SK-N-MC (cell line): ENCODE data around the gene ZSCAN23.

ENCODE experiments used
- DNase-seq: peaks from one replicate; pipeline ENCODE4 v3.0.0-alpha.2; 2011; ENCODE audit warnings: low read depth, low spot score
- H3K27ac ChIP-seq: fragments of 200-600 bp; sonication (generic); 2 replicates; pipeline ENCODE4 v1.5.1; 2016; ENCODE audit warnings: mixed run types
- H3K36me3 ChIP-seq: fragments of 200-600 bp; sonication (generic); 2 replicates; pipeline ENCODE4 v1.6.1; 2017; ENCODE audit warnings: antibody characterized with exemption, low read length, mixed read lengths; ENCODE audit not compliant: insufficient read depth
- H3K4me3 ChIP-seq: fragments of 200-600 bp; sonication (generic); 2 replicates; pipeline ENCODE4 v1.5.1; 2016
- H3K9ac ChIP-seq: fragments of 200-600 bp; sonication (generic); 2 replicates; pipeline ENCODE4 v1.8.0; 2017; ENCODE audit warnings: mixed run types, mixed read lengths; ENCODE audit not compliant: insufficient read length
- H3K9me3 ChIP-seq: fragments of 200-600 bp; sonication (generic); 2 replicates; pipeline ENCODE4 v1.6.1; 2017; ENCODE audit warnings: low read depth, mild to moderate bottlenecking, antibody characterized with exemption, low read length, moderate library complexity, mixed read lengths
- EZH2 ChIP-seq: fragments of 200-600 bp; sonication (generic); IDR thresholded peaks from one replicate; pipeline ENCODE4 v1.6.1; 2017; ENCODE audit warnings: antibody characterized with exemption
- FOXP2 ChIP-seq: optimal IDR thresholded peaks from 2 replicates; pipeline ENCODE3; 2011; ENCODE audit warnings: mild to moderate bottlenecking, moderate library complexity; ENCODE audit not compliant: insufficient read depth; ENCODE audit errors: extremely low read length, control extremely low read depth
- POLR2AphosphoS5 ChIP-seq: IDR thresholded peaks from 2 replicates; pipeline ENCODE4 v1.6.1; 2012; ENCODE audit warnings: mild to moderate bottlenecking, low read depth, low read length, borderline replicate concordance

The ZSCAN23 gene

GRCh38 chr6:28443112-28443773, at the start of gene ZSCAN23:
Gene ZSCAN23 (minus strand): TSS chr6:28443491. CDS start chr6:28436266, 7,225 bp downstream.
- Histone ChIP-seq H3K4me3 (peak within 1 kb of the TSS; percentile 89), H3K27ac (0 out of 2 replicates have a peak within 1 kb of the TSS, but pooled peaks have one; percentile 45), H3K9ac (peak within 1 kb of the TSS; percentile 89), H3K36me3 (no peaks in the 10 kb centered on the region), H3K9me3 (no peaks in the 10 kb centered on the region)
- DNase-seq, result peak; percentile 42
- TF ChIP-seq POLR2AphosphoS5, result peak; percentile 98
- no peak for TF ChIP-seq FOXP2

GRCh38 chr6:28491984-28492317, 48.7 kb upstream of the ZSCAN23 start:
- H3K27ac ChIP-seq, result no peak overlapping the region
- no peak for DNase-seq
- no peak overlapping the region for H3K9ac ChIP-seq
- TF ChIP-seq EZH2 (no peak), POLR2AphosphoS5 (no peak), FOXP2 (no peak)
- H3K9me3 ChIP-seq, result no peaks in the 10 kb centered on the region
- H3K36me3 ChIP-seq, result no peaks in the 10 kb centered on the region
- H3K4me3 ChIP-seq, result no peak overlapping the region

- Histone ChIP-seq H3K27ac (peak overlapping the region; percentile 95), H3K4me3 (peak overlapping the region; percentile 90)
Measured at GRCh38 chr6:28490205-28490890, 47.1 kb upstream of the ZSCAN23 start.

GRCh38 chr6:28489366-28490204, 46.3 kb upstream of the ZSCAN23 start:
- Histone ChIP-seq H3K27ac (peak overlapping the region; percentile 95), H3K36me3 (no peaks in the 10 kb centered on the region), H3K9ac (peak overlapping the region; percentile 87), H3K4me3 (peak overlapping the region; percentile 90), H3K9me3 (no peaks in the 10 kb centered on the region)
- TF ChIP-seq FOXP2, result no peak
- peak; percentile 72 for TF ChIP-seq POLR2AphosphoS5
- peak; percentile 48 for DNase-seq

More at GRCh38 chr6:28490205-28490890, 47.1 kb upstream of the ZSCAN23 start:
- H3K9ac ChIP-seq, result peak overlapping the region; percentile 87
- H3K36me3 ChIP-seq, result no peaks in the 10 kb centered on the region
- no peak for DNase-seq
- no peaks in the 10 kb centered on the region for H3K9me3 ChIP-seq
- no peak for TF ChIP-seq POLR2AphosphoS5
- TF ChIP-seq EZH2, result no peak
- TF ChIP-seq FOXP2, result no peak

- peak overlapping the region; percentile 90 for H3K4me3 ChIP-seq
- peak overlapping the region; percentile 95 for H3K27ac ChIP-seq
Measured at GRCh38 chr6:28488916-28489365, 45.6 kb upstream of the ZSCAN23 start.

GRCh38 chr6:28486988-28487742, 43.9 kb upstream of the ZSCAN23 start:
- TF ChIP-seq EZH2, result no peak
- no peak for TF ChIP-seq POLR2AphosphoS5
- no peak for TF ChIP-seq FOXP2
- no peaks in the 10 kb centered on the region for H3K36me3 ChIP-seq
- no peak overlapping the region for H3K27ac ChIP-seq
- no peak overlapping the region for H3K4me3 ChIP-seq
- no peak for DNase-seq
- no peak overlapping the region for H3K9ac ChIP-seq
- no peaks in the 10 kb centered on the region for H3K9me3 ChIP-seq

More at GRCh38 chr6:28488916-28489365, 45.6 kb upstream of the ZSCAN23 start:
- TF ChIP-seq EZH2, result no peak
- no peak for TF ChIP-seq FOXP2
- TF ChIP-seq POLR2AphosphoS5, result no peak; the same call in 1 of the 2 replicates
- Histone ChIP-seq H3K36me3 (no peaks in the 10 kb centered on the region), H3K9me3 (no peaks in the 10 kb centered on the region), H3K9ac (peak overlapping the region; percentile 87)
- peak; percentile 72 for DNase-seq

GRCh38 chr6:28486533-28486932, 43.2 kb upstream of the ZSCAN23 start:
- DNase-seq, result no peak
- H3K27ac ChIP-seq, result no peak overlapping the region
- no peak for TF ChIP-seq FOXP2
- no peak for TF ChIP-seq POLR2AphosphoS5
- TF ChIP-seq EZH2, result no peak
- no peak overlapping the region for H3K9ac ChIP-seq
- H3K36me3 ChIP-seq, result no peaks in the 10 kb centered on the region
- no peak overlapping the region for H3K4me3 ChIP-seq
- H3K9me3 ChIP-seq, result no peaks in the 10 kb centered on the region

- Histone ChIP-seq H3K9ac (no peak overlapping the region), H3K27ac (no peak overlapping the region), H3K4me3 (no peak overlapping the region), H3K36me3 (no peaks in the 10 kb centered on the region), H3K9me3 (no peaks in the 10 kb centered on the region)
- no peak for DNase-seq
- TF ChIP-seq EZH2 (no peak), POLR2AphosphoS5 (no peak), FOXP2 (no peak)
Measured at GRCh38 chr6:28485482-28485881, 42.2 kb upstream of the ZSCAN23 start.
